ENCODE measurements around the gene YAP1. TPM values are rescaled to one million over a fixed set of nuclear protein-coding genes. Genes with fewer than 3 reads are reported as not detected.

The YAP1 gene
- total and polyA plus RNA-seq, 8 donors: 22.0 to 400 (median 64.4) TPM

DNA sequence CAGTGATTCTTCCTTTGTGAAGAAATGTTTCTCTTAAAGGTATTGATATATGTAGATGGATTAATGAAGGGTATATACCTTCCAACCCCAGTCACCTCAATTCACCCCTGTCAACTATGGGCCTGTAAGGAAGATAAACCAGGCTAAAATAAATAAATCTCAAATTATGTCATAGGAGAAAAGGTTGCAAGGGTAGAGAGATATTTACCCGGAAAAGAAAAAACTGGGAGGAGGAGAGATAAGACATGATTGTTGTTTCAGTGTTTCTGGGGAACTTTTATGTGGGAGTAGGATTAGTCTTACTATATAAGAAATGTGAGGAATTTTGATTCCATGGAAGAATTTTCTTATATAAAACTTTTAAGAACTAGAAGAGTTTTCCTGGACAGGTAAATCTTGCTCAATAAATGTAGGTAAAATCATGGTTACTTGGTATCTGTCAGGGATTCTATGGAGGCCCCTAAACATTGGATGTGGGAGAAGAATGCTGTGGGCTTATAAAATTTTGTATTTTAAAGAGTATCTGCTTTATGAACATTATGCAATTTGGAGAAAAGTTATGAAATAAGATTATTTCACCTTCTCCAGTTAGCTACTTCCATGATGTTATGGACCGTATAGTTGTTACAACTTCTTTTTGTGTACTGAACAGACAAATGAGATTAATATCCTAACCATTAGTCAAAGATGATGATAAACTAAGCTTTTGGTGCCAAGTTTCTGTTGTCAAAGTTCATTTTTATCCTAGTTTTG, 6.4 kb downstream of the YAP1 start:
- DNase-seq: peak in 1 of 2 donors; percentile 34
- peaks cover 37 to 95% (median 72%) of the 10 kb centered on the region in 4 donors for H3K4me1 ChIP-seq

GRCh38 chr11:102117472-102118113, 7.3 kb downstream of the YAP1 start:
- peaks cover 37 to 96% (median 72%) of the 10 kb centered on the region in 4 donors for H3K4me1 ChIP-seq
- TF ChIP-seq POLR2A (IDR thresholded peaks at IDR 0.05) (no peak), EP300 (IDR thresholded peaks at IDR 0.05) (no peak), POLR2AphosphoS5 (IDR thresholded peaks at IDR 0.05) (no peak)
- TF ChIP-seq, protein P1, sequence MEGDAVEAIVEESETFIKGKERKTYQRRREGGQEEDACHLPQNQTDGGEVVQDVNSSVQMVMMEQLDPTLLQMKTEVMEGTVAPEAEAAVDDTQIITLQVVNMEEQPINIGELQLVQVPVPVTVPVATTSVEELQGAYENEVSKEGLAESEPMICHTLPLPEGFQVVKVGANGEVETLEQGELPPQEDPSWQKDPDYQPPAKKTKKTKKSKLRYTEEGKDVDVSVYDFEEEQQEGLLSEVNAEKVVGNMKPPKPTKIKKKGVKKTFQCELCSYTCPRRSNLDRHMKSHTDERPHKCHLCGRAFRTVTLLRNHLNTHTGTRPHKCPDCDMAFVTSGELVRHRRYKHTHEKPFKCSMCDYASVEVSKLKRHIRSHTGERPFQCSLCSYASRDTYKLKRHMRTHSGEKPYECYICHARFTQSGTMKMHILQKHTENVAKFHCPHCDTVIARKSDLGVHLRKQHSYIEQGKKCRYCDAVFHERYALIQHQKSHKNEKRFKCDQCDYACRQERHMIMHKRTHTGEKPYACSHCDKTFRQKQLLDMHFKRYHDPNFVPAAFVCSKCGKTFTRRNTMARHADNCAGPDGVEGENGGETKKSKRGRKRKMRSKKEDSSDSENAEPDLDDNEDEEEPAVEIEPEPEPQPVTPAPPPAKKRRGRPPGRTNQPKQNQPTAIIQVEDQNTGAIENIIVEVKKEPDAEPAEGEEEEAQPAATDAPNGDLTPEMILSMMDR (IDR thresholded peaks at IDR 0.05): no peak
- 11 to 21% (median 18%) methylated on average over 4 of the region's 4 CpGs for WGBS, 5 donors

More for the DNA sequence above, 6.4 kb downstream of the YAP1 start:
- Histone ChIP-seq H3K36me3 (peaks cover 0 to 11% (median 5%) of the 10 kb centered on the region in 4 donors), H3K27ac (peak overlapping the region in 4 of 5 donors; percentile 40 to 60 (median 54)), H3K9me3 (no peaks in the 10 kb centered on the region), H3K27me3 (peaks cover 0 to under 1% (median 0%) of the 10 kb centered on the region in 3 donors), H3K4me3 (peak overlapping the region in 1 of 4 donors; percentile 2)
- intact Hi-C loops (cut with DNase I; ENCODE audit: low total_unique reads): no loop called here
- TF ChIP-seq, protein P1 (IDR thresholded peaks at IDR 0.05): no peak
- no peak for TF ChIP-seq POLR2AphosphoS5 (IDR thresholded peaks at IDR 0.05)
- no peak for TF ChIP-seq POLR2A (IDR thresholded peaks at IDR 0.05)
- TF ChIP-seq EP300 (IDR thresholded peaks at IDR 0.05): no peak
- 34 to 48% (median 43%) methylated on average over 2 of the region's 2 CpGs for WGBS, 5 donors

DNA sequence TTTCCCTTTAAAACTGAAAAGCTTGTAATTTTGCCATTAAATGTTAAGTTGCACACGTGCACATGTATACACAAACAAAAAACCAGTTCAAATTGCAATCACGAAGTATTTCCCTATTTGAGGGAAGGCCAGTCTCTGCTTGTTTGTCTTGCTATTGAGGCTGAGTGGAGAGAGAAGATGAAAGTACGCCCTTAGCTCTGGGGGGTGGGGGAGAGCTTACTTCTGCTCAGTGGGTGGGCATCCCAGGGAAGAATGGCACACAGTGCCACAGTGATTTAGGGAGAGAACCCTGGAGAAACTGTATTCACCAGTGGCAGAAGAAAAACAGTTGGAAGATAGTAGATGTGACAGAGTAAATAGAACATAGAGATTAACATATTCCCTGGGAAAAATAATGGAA, 8.7 kb downstream of the YAP1 start:
- Histone ChIP-seq H3K27me3 (no peaks in the 10 kb centered on the region), H3K9me3 (no peaks in the 10 kb centered on the region), H3K36me3 (peaks cover 0 to 16% (median 5%) of the 10 kb centered on the region in 4 donors), H3K27ac (peak overlapping the region in 2 of 5 donors; percentile 28 to 59), H3K4me1 (peaks cover 32 to 83% (median 62%) of the 10 kb centered on the region in 4 donors), H3K4me3 (no peak overlapping the region)
- peak in 1 of 2 donors; percentile 29 for DNase-seq
- TF ChIP-seq EP300 (IDR thresholded peaks at IDR 0.05): no peak
- 12 to 34% (median 22%) methylated on average over 3 of the region's 3 CpGs for WGBS, 5 donors
- intact Hi-C loops (cut with DNase I; ENCODE audit: low total_unique reads): no loop called here

More at GRCh38 chr11:102117472-102118113, 7.3 kb downstream of the YAP1 start:
- Histone ChIP-seq H3K4me3 (no peak overlapping the region), H3K36me3 (peaks cover 0 to 16% (median 5%) of the 10 kb centered on the region in 4 donors), H3K27me3 (no peaks in the 10 kb centered on the region), H3K27ac (peak overlapping the region in 3 of 5 donors; percentile 27 to 59 (median 37)), H3K9me3 (no peaks in the 10 kb centered on the region)
- intact Hi-C loops (cut with DNase I; ENCODE audit: low total_unique reads): no loop called here
- DNase-seq: no peak

DNA sequence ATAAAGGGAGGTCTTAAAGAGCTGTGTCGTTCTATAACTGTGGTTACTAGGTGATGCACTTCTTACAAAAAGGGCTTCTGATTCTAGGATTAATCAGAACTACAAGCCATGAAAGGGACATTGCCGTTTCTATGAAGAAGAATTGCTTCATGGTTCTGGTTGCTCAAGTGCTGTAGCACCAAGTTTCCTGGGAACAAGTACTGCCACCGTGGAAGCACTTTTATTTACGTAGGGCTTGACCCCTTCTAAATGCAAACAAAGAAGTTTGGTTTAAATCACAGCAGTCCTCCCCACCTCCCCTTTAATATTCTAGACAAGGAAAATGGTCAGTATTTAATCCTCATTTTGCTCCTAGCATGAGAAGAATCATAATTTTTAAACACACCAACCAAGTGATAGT, 9.8 kb downstream of the YAP1 start:
- TF ChIP-seq POLR2A (IDR thresholded peaks at IDR 0.05): no peak
- TF ChIP-seq, protein P1 (IDR thresholded peaks at IDR 0.05): no peak
- no peak for TF ChIP-seq EP300 (IDR thresholded peaks at IDR 0.05)
- TF ChIP-seq POLR2AphosphoS5 (IDR thresholded peaks at IDR 0.05): no peak
- peak in 1 of 2 donors; percentile 40 for DNase-seq
- peaks cover 0 to 6% (median 2%) of the 10 kb centered on the region in 4 donors for H3K36me3 ChIP-seq
- H3K27ac ChIP-seq: peak overlapping the region in 2 of 5 donors; percentile 36 to 38
- H3K9me3 ChIP-seq: no peaks in the 10 kb centered on the region
- 13 to 35% (median 23%) methylated on average over 4 of the region's 4 CpGs for WGBS, 5 donors
- no peaks in the 10 kb centered on the region for H3K27me3 ChIP-seq
- H3K4me1 ChIP-seq: peaks cover 30 to 72% (median 52%) of the 10 kb centered on the region in 4 donors
- intact Hi-C loops (cut with DNase I; ENCODE audit: low total_unique reads): no loop called here
- H3K4me3 ChIP-seq: no peak overlapping the region
